Endothelial cell (in vitro differentiated cells): ENCODE results near the gene CALHM2. TPM values are rescaled to one million over a fixed set of nuclear protein-coding genes. Genes with fewer than 3 reads are reported as not detected.

Experiments
- DNase-seq: peaks from one replicate; pipeline ENCODE4 v3.0.0; 2021; ENCODE audit warnings: low spot score
- H3K27ac Mint-ChIP-seq: one replicate; pipeline ENCODE4 v1.8.0; 2021; ENCODE audit warnings: mixed read lengths, inconsistent platforms; ENCODE audit not compliant: unreplicated experiment
- H3K27me3 Mint-ChIP-seq: one replicate; pipeline ENCODE4 v1.8.0; 2021; ENCODE audit warnings: mild to moderate bottlenecking, moderate library complexity, mixed read lengths, inconsistent platforms; ENCODE audit not compliant: unreplicated experiment
- H3K36me3 Mint-ChIP-seq: one replicate; pipeline ENCODE4 v1.8.0; 2021; ENCODE audit warnings: mild to moderate bottlenecking, low read depth, mixed read lengths, inconsistent platforms; ENCODE audit not compliant: unreplicated experiment
- H3K4me1 Mint-ChIP-seq: one replicate; pipeline ENCODE4 v1.8.0; 2021; ENCODE audit warnings: mild to moderate bottlenecking, mixed read lengths, inconsistent platforms; ENCODE audit not compliant: unreplicated experiment
- H3K4me3 Mint-ChIP-seq: one replicate; pipeline ENCODE4 v1.8.0; 2021; ENCODE audit warnings: mild to moderate bottlenecking, mixed read lengths, inconsistent platforms; ENCODE audit not compliant: unreplicated experiment
- H3K9me3 Mint-ChIP-seq: one replicate; pipeline ENCODE4 v1.8.0; 2021; ENCODE audit warnings: mixed read lengths, inconsistent platforms; ENCODE audit not compliant: unreplicated experiment
- CTCF ChIP-seq: fragments of 200-600 bp; sonication (generic); IDR thresholded peaks from one replicate; pipeline ENCODE4 v1.5.0; 2021; ENCODE audit warnings: antibody characterized with exemption; ENCODE audit not compliant: unreplicated experiment
- total RNA-seq: library from RNA; stranded (reverse); fragmentation: NEBNext Ultra II Directional; extraction: Animal tissue kit (Norgen Biotek cat#: 25700); gene quantifications from one replicate; pipeline ENCODE4 v1.2.1, GENCODE V29; 2021; ENCODE audit not compliant: unreplicated experiment

Gene CALHM2
- total RNA-seq, 1 donor from 2014 or later: 1.9 TPM

GRCh38 chr10:103475437-103475836, 23.3 kb upstream of the CALHM2 start:
- no peak overlapping the region for H3K27ac Mint-ChIP-seq
- H3K27me3 Mint-ChIP-seq: peaks cover 5% of the 10 kb centered on the region
- TF ChIP-seq CTCF: no peak
- H3K4me1 Mint-ChIP-seq: no peaks in the 10 kb centered on the region
- no peaks in the 10 kb centered on the region for H3K9me3 Mint-ChIP-seq
- DNase-seq: no peak
- no peaks in the 10 kb centered on the region for H3K36me3 Mint-ChIP-seq
- H3K4me3 Mint-ChIP-seq: peak overlapping the region; percentile 25

- H3K36me3 Mint-ChIP-seq: no peaks in the 10 kb centered on the region
- peaks cover 4% of the 10 kb centered on the region for H3K27me3 Mint-ChIP-seq
- TF ChIP-seq CTCF: no peak
- no peak overlapping the region for H3K4me3 Mint-ChIP-seq
- no peak for DNase-seq
- H3K4me1 Mint-ChIP-seq: no peaks in the 10 kb centered on the region
- H3K9me3 Mint-ChIP-seq: no peaks in the 10 kb centered on the region
- no peak overlapping the region for H3K27ac Mint-ChIP-seq
Measured at GRCh38 chr10:103474077-103474476, 21.9 kb upstream of the CALHM2 start.

GRCh38 chr10:103473261-103473671, 21.1 kb upstream of the CALHM2 start:
- Mint-ChIP-seq H3K9me3 (no peaks in the 10 kb centered on the region), H3K4me3 (no peak overlapping the region), H3K27ac (no peak overlapping the region), H3K4me1 (no peaks in the 10 kb centered on the region), H3K36me3 (no peaks in the 10 kb centered on the region), H3K27me3 (peaks cover 4% of the 10 kb centered on the region)
- no peak for TF ChIP-seq CTCF
- no peak for DNase-seq

GRCh38 chr10:103472005-103472404, 19.8 kb upstream of the CALHM2 start:
- no peaks in the 10 kb centered on the region for H3K27me3 Mint-ChIP-seq
- H3K36me3 Mint-ChIP-seq: no peaks in the 10 kb centered on the region
- no peak overlapping the region for H3K27ac Mint-ChIP-seq
- no peak for TF ChIP-seq CTCF
- no peaks in the 10 kb centered on the region for H3K9me3 Mint-ChIP-seq
- DNase-seq: no peak
- no peak overlapping the region for H3K4me3 Mint-ChIP-seq
- peaks cover 6% of the 10 kb centered on the region for H3K4me1 Mint-ChIP-seq

- no peaks in the 10 kb centered on the region for H3K9me3 Mint-ChIP-seq
- no peak for DNase-seq
- H3K4me1 Mint-ChIP-seq: peaks cover 6% of the 10 kb centered on the region
- H3K27ac Mint-ChIP-seq: no peak overlapping the region
- H3K36me3 Mint-ChIP-seq: no peaks in the 10 kb centered on the region
- H3K4me3 Mint-ChIP-seq: no peak overlapping the region
- TF ChIP-seq CTCF: no peak
- H3K27me3 Mint-ChIP-seq: peaks cover 2% of the 10 kb centered on the region
Measured at GRCh38 chr10:103470761-103471653, 18.8 kb upstream of the CALHM2 start.
